Uterus (tissue), 4 donors: ENCODE results near the gene NPW. TPM values are rescaled to one million over a fixed set of nuclear protein-coding genes. Genes with fewer than 3 reads are reported as not detected.

Experiments used
- DNase-seq, 2 donors: peaks; one replicate each; pipeline ENCODE4 v3.0.0-alpha.2; 2019 to 2020
- H3K27ac ChIP-seq, 2 donors: fragments of 200-600 bp; sonication (generic); 1 replicate in 1 of 2; 2 replicates in 1 of 2; pipeline ENCODE4 v1.5.1; 2016 to 2018
- H3K27me3 ChIP-seq, 2 donors: fragments of 200-600 bp; sonication (generic); one replicate each; pipeline ENCODE4 v1.5.1; 2018 to 2019; ENCODE audit warnings: control low read depth in 1 of 2
- H3K36me3 ChIP-seq, 2 donors: fragments of 200-600 bp; sonication (generic); one replicate each; pipeline ENCODE4 v1.5.1; 2019; ENCODE audit warnings: control low read depth in 1 of 2
- H3K4me1 ChIP-seq, 2 donors: fragments of 200-600 bp; sonication (generic); one replicate each; pipeline ENCODE4 v1.5.1; 2018 to 2019; ENCODE audit warnings: control low read depth in 1 of 2
- H3K4me3 ChIP-seq, 2 donors: fragments of 200-600 bp; sonication (generic); 1 replicate in 1 of 2; 2 replicates in 1 of 2; pipeline ENCODE4 v1.5.1; 2018 to 2019; ENCODE audit warnings: mild to moderate bottlenecking in 1 of 2
- H3K9me3 ChIP-seq, 2 donors: fragments of 200-600 bp; sonication (generic); one replicate each; pipeline ENCODE4 v1.5.1; 2019; ENCODE audit warnings: control low read depth in 1 of 2
- CTCF ChIP-seq, 4 experiments: fragments of 200-600 bp in 2 of 4; fragments of 450-650 bp in 2 of 4; sonication (generic) in 2 of 4; IDR thresholded peaks; one replicate each; pipeline ENCODE4 v1.5.1; 2016 to 2019; ENCODE audit warnings: antibody characterized with exemption in 4 of 4, mild to moderate bottlenecking in 2 of 4, moderate library complexity in 1 of 4
- POLR2A ChIP-seq, 2 donors: fragments of 450-650 bp; IDR thresholded peaks; one replicate each; pipeline ENCODE4 v1.6.1; 2016; ENCODE audit warnings: antibody characterized with exemption in 2 of 2, mild to moderate bottlenecking in 1 of 2, moderate library complexity in 1 of 2
- intact Hi-C: fragments of 100-400 bp; cut with DNase I; formaldehyde crosslinking; loops from one replicate; pipeline ENCODE4 v1.15.1; 2023; ENCODE audit warnings: low total_unique reads
- total RNA-seq, 4 donors: library from RNA; depleted of rRNA in 3 of 4; stranded (reverse); fragments of >200 nt in 3 of 4; gene quantifications; one replicate each; pipeline versions ENCODE4 v1.1.0 to v1.2.4, GENCODE V29; 2014 to 2023
- donor health status: DM: yes; HTN: yes; CAD: no.

Gene NPW
- total RNA-seq, 4 donors from 2014 or later: 1.5 TPM; not detected in 3

- intact Hi-C loops: no loop called here
- TF ChIP-seq POLR2A (IDR thresholded peaks at IDR 0.05) (no peak), CTCF (IDR thresholded peaks at IDR 0.05) (no peak)
- no peak overlapping the region for H3K4me3 ChIP-seq
- H3K36me3 ChIP-seq: no peaks in the 10 kb centered on the region
- no peak for DNase-seq
- H3K4me1 ChIP-seq: peaks cover 0 to 13% of the 10 kb centered on the region in 2 donors
- no peak overlapping the region for H3K27ac ChIP-seq
- no peaks in the 10 kb centered on the region for H3K9me3 ChIP-seq
- H3K27me3 ChIP-seq: peaks cover 0 to 9% of the 10 kb centered on the region in 2 donors
Measured at GRCh38 chr16:2015947-2016208, 3.7 kb upstream of the NPW start.

- TF ChIP-seq CTCF (IDR thresholded peaks at IDR 0.05): no peak
- no peak for TF ChIP-seq POLR2A (IDR thresholded peaks at IDR 0.05)
- intact Hi-C loops: no loop called here
- H3K4me3 ChIP-seq: no peak overlapping the region
- H3K36me3 ChIP-seq: no peaks in the 10 kb centered on the region
- no peaks in the 10 kb centered on the region for H3K9me3 ChIP-seq
- H3K4me1 ChIP-seq: peaks cover 0 to 13% of the 10 kb centered on the region in 2 donors
- no peak for DNase-seq
- H3K27me3 ChIP-seq: peaks cover 0 to 9% of the 10 kb centered on the region in 2 donors
- H3K27ac ChIP-seq: no peak overlapping the region
Measured at GRCh38 chr16:2016407-2016922, 3.1 kb upstream of the NPW start.

- Histone ChIP-seq H3K27ac (no peak overlapping the region), H3K4me1 (peaks cover 0 to 13% of the 10 kb centered on the region in 2 donors), H3K9me3 (no peaks in the 10 kb centered on the region), H3K27me3 (peaks cover 0 to 9% of the 10 kb centered on the region in 2 donors), H3K36me3 (no peaks in the 10 kb centered on the region), H3K4me3 (no peak overlapping the region)
- intact Hi-C loops: loop anchor here (5.0 kb wide), 1 partner anchor 122 kb away; no protein-coding TSS in a partner anchor
- DNase-seq: no peak
- TF ChIP-seq POLR2A (IDR thresholded peaks at IDR 0.05) (no peak), CTCF (IDR thresholded peaks at IDR 0.05) (no peak)
Measured at GRCh38 chr16:2019921-2020831, 591 bp downstream of the NPW start.

GRCh38 chr16:2022723-2023091 is 3.1 kb downstream of the NPW start:
- intact Hi-C loops: loop anchor here (5.0 kb wide), 1 partner anchor 120 kb away; no protein-coding TSS in a partner anchor
- peak in 1 of 2 donors; percentile 60 for DNase-seq
- TF ChIP-seq CTCF (IDR thresholded peaks at IDR 0.05) (no peak), POLR2A (IDR thresholded peaks at IDR 0.05) (no peak)
- no peaks in the 10 kb centered on the region for H3K9me3 ChIP-seq
- H3K4me3 ChIP-seq: peak overlapping the region in 1 of 2 donors; percentile 12
- H3K36me3 ChIP-seq: no peaks in the 10 kb centered on the region
- H3K27me3 ChIP-seq: peaks cover 0 to 9% of the 10 kb centered on the region in 2 donors
- peaks cover 0 to 18% of the 10 kb centered on the region in 2 donors for H3K4me1 ChIP-seq
- H3K27ac ChIP-seq: peak overlapping the region in 1 of 2 donors; percentile 67
